Spleen (tissue), 11 donors: Measurements from ENCODE around the gene URGCP. TPM values are rescaled to one million over a fixed set of nuclear protein-coding genes. Genes with fewer than 3 reads are reported as not detected.
"Not testable (repeated sequence)": the region's sequence is repeated elsewhere in the genome, so short reads cannot be mapped to it uniquely, and the experiment has no call there.

Experiments
- DNase-seq: peaks from one replicate; pipeline ENCODE4 v3.0.0-alpha.2; 2020
- H3K27ac ChIP-seq, 8 donors: fragments of 200-600 bp; sonication (generic) in 7 of 8; 1 replicate in 4 of 8; 2 replicates in 4 of 8; pipeline versions ENCODE4 v1.5.0 to v1.8.0; 2016 to 2021; ENCODE audit warnings: inconsistent platforms in 4 of 8, mild to moderate bottlenecking in 4 of 8, moderate library complexity in 1 of 8
- H3K27me3 ChIP-seq, 7 donors: fragments of 200-600 bp; sonication (generic) in 6 of 7; replicated peaks in 1 of 7; 1 replicate in 4 of 7; 2 replicates in 3 of 7; pipeline versions ENCODE4 v1.5.0 to v1.8.0; 2016 to 2021; ENCODE audit warnings: inconsistent platforms in 3 of 7, mild to moderate bottlenecking in 1 of 7
- H3K36me3 ChIP-seq, 6 donors: fragments of 200-600 bp; sonication (generic) in 5 of 6; 1 replicate in 4 of 6; 2 replicates in 2 of 6; pipeline versions ENCODE4 v1.5.0 to v1.8.0; 2016 to 2021; ENCODE audit warnings: inconsistent platforms in 2 of 6
- H3K4me1 ChIP-seq, 6 donors: fragments of 200-600 bp; sonication (generic) in 5 of 6; 1 replicate in 3 of 6; 2 replicates in 3 of 6; pipeline versions ENCODE4 v1.5.0 to v1.8.0; 2016 to 2021; ENCODE audit warnings: inconsistent platforms in 3 of 6
- H3K4me3 ChIP-seq, 8 donors: fragments of 200-600 bp; sonication (generic) in 7 of 8; 1 replicate in 4 of 8; 2 replicates in 4 of 8; pipeline versions ENCODE4 v1.5.0 to v1.8.0; 2016 to 2021; ENCODE audit warnings: inconsistent platforms in 4 of 8, mild to moderate bottlenecking in 4 of 8, moderate library complexity in 2 of 8
- H3K9me3 ChIP-seq, 8 donors: fragments of 200-600 bp; sonication (generic) in 7 of 8; 1 replicate in 4 of 8; 2 replicates in 4 of 8; pipeline versions ENCODE4 v1.5.0 to v1.8.0; 2016 to 2021; ENCODE audit warnings: inconsistent platforms in 4 of 8
- POLR2A ChIP-seq, 3 donors: fragments of 450-650 bp; IDR thresholded peaks; one replicate each; pipeline ENCODE4 v1.5.1; 2017; ENCODE audit warnings: antibody characterized with exemption in 3 of 3, mild to moderate bottlenecking in 1 of 3
- POLR2AphosphoS5 ChIP-seq, 3 donors: sonication (generic); formaldehyde crosslinking; IDR thresholded peaks; one replicate each; pipeline ENCODE4 v1.5.1; 2017; ENCODE audit warnings: antibody characterized with exemption in 3 of 3
- WGBS, 5 donors: extraction: QIAGEN DNeasy Blood & Tissue Kit in 3 of 5; methylation state at CpG; one replicate each; pipeline versions ENCODE4 v1.1.5 to v1.1.7; 2013 to 2018; 5-methylcytosine and 5-hydroxymethylcytosine counted together
- intact Hi-C: fragments of 100-400 bp; cut with DNase I; formaldehyde crosslinking; loops from one replicate; pipeline ENCODE4 v1.15.0; 2023; ENCODE audit warnings: low total_unique reads
- polyA plus RNA-seq, 3 donors: library from polyadenylated mRNA; stranded (reverse); fragments of 200-250 nt; gene quantifications; one replicate each; pipeline ENCODE4 v1.2.1, GENCODE V29; 2013
- total RNA-seq, 7 donors: library from RNA; depleted of rRNA in 3 of 7; stranded (reverse); fragments of >200 nt in 3 of 7; fragmentation: NEBNext Ultra II Directional in 4 of 7; extraction: Animal tissue kit (Norgen Biotek cat#: 25700) in 4 of 7; gene quantifications; one replicate each; pipeline versions ENCODE4 v1.1.0 to v1.2.1, GENCODE V29; 2016 to 2021
- TF ChIP-seq, protein P1 (sequence below), 11 experiments: fragments of 200-600 bp in 7 of 11; fragments of 450-650 bp in 4 of 11; sonication (generic) in 4 of 11; IDR thresholded peaks in 8 of 11; conservative IDR thresholded peaks in 3 of 11; 1 replicate in 7 of 11; 2 replicates in 4 of 11; pipeline versions ENCODE4 v1.4.0 to v1.8.0; 2016 to 2021; ENCODE audit warnings: antibody characterized with exemption in 11 of 11, inconsistent platforms in 4 of 11, mild to moderate bottlenecking in 1 of 11
- donor health status: healthy with polysubstance abuse.
- donor health status: DM: no; HTN: no; CAD: no; lungs with moderate emphysema.
- donor health status: DM: no; HTN: no; CAD: no.
- donor health status: Bipolar disorder and iron deficiency.
- donor health status: healthy.
- donor health status: DM: no; HTN: no; CAD: no.
- donor health status: DM: yes; HTN: yes; CAD: no.

The URGCP gene
- total and polyA plus RNA-seq, 10 donors: 8.6 to 32.1 (median 24.6) TPM

- TF ChIP-seq POLR2AphosphoS5 (IDR thresholded peaks at IDR 0.05) (no peak), POLR2A (IDR thresholded peaks at IDR 0.05) (no peak)
- TF ChIP-seq, protein P1, sequence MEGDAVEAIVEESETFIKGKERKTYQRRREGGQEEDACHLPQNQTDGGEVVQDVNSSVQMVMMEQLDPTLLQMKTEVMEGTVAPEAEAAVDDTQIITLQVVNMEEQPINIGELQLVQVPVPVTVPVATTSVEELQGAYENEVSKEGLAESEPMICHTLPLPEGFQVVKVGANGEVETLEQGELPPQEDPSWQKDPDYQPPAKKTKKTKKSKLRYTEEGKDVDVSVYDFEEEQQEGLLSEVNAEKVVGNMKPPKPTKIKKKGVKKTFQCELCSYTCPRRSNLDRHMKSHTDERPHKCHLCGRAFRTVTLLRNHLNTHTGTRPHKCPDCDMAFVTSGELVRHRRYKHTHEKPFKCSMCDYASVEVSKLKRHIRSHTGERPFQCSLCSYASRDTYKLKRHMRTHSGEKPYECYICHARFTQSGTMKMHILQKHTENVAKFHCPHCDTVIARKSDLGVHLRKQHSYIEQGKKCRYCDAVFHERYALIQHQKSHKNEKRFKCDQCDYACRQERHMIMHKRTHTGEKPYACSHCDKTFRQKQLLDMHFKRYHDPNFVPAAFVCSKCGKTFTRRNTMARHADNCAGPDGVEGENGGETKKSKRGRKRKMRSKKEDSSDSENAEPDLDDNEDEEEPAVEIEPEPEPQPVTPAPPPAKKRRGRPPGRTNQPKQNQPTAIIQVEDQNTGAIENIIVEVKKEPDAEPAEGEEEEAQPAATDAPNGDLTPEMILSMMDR (IDR thresholded peaks at IDR 0.05 in 8 of 11, conservative IDR thresholded peaks at IDR 0.05 in 3 of 11): no peak
- H3K9me3 ChIP-seq: no peaks in the 10 kb centered on the region
- intact Hi-C loops: no loop called here
- peak overlapping the region in 6 of 8 donors; percentile 40 to 89 (median 88) for H3K27ac ChIP-seq
- 89 to 97% (median 93%) methylated on average over 5 of the region's 5 CpGs for WGBS, 5 donors
- DNase-seq: no peak
- peak overlapping the region in 4 of 8 donors; percentile 62 to 87 (median 70) for H3K4me3 ChIP-seq
- H3K36me3 ChIP-seq: no peaks in the 10 kb centered on the region
- peaks cover 12 to 61% (median 29%) of the 10 kb centered on the region in 6 donors for H3K4me1 ChIP-seq
- H3K27me3 ChIP-seq: no peaks in the 10 kb centered on the region
Observed at GRCh38 chr7:43904533-43905208, 1.7 kb downstream of the URGCP start.

DNA sequence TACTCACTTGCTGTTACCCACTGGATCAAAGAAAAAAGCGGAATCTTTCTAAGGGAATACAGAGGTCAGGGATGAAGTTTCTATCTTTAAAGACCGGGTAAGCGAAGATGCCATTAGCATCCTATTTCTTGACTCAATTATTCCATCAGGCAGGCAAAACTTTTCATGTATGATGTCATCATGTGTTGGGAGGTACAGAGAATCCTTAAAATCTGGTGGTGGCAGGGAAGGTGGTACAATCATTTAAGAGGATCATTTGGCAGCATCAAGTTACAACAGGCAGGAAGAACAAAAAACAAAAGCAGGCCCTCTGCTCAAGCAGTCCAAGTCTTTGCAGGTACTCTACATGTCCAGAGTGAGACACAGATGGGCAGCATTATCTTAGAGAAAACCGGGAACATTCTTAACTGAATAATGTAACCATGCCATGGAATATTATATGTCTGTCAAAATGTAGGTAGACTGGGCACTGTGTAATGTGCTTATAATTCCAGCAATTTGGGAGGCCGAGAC is 3.8 kb downstream of the URGCP start:
- Histone ChIP-seq H3K4me1 (peaks cover 12 to 61% (median 30%) of the 10 kb centered on the region in 6 donors), H3K27me3 (no peaks in the 10 kb centered on the region), H3K27ac (no peak overlapping the region), H3K4me3 (no peak overlapping the region), H3K36me3 (peaks cover 0 to 3% (median 0%) of the 10 kb centered on the region in 6 donors), H3K9me3 (no peaks in the 10 kb centered on the region)
- WGBS, 5 donors: 91 to 98% (median 96%) methylated on average over 5 of the region's 5 CpGs
- TF ChIP-seq POLR2AphosphoS5 (IDR thresholded peaks at IDR 0.05) (no peak), POLR2A (IDR thresholded peaks at IDR 0.05) (no peak)
- TF ChIP-seq, protein P1 (IDR thresholded peaks at IDR 0.05 in 8 of 11, conservative IDR thresholded peaks at IDR 0.05 in 3 of 11): no peak
- no peak for DNase-seq
- intact Hi-C loops: no loop called here

- peaks cover 0 to 17% (median 0%) of the 10 kb centered on the region in 6 donors for H3K36me3 ChIP-seq
- H3K9me3 ChIP-seq, H3K27ac ChIP-seq, H3K27me3 ChIP-seq, DNase-seq, intact Hi-C loops, H3K4me3 ChIP-seq: not testable (repeated sequence)
- H3K4me1 ChIP-seq: peaks cover 0 to 30% (median 8%) of the 10 kb centered on the region in 6 donors
- WGBS, 5 donors: 92 to 98% (median 93%) methylated on average over 2 of the region's 2 CpGs
Observed at GRCh38 chr7:43898571-43898970, 7.8 kb downstream of the URGCP start.

DNA sequence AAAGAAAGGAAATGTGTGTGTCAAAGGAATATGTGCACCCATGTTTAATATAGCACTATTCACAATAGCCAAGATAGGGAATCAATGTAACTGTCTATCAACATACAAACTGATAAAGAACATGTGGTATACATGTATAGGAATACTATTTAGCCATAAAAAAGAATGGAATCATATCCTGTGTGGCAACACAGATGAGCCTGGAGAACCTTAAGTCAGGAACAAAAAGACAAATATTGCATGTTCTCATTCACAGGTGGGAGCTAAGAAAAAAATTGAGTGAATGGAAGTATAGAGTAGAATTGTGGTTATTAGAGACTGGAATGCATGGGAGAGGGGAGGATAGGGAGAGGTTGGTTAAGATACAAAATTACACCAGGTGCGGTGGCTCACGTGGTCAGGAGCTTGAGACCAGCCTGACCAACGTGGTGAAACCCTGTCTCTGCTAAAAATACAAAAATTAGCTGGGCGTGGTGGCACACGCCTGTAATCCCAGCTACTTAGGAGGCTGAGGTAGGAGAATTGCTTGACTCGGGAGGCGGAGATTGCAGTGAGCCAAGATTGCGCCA is 10.5 kb downstream of the URGCP start:
- no peak overlapping the region for H3K4me3 ChIP-seq
- H3K27ac ChIP-seq: no peak overlapping the region
- 88 to 92% (median 89%) methylated on average over 8 of the region's 8 CpGs for WGBS, 5 donors
- H3K9me3 ChIP-seq: no peaks in the 10 kb centered on the region
- H3K27me3 ChIP-seq: no peaks in the 10 kb centered on the region
- DNase-seq: no peak
- TF ChIP-seq POLR2A (IDR thresholded peaks at IDR 0.05) (no peak), POLR2AphosphoS5 (IDR thresholded peaks at IDR 0.05) (no peak)
- TF ChIP-seq, protein P1 (IDR thresholded peaks at IDR 0.05 in 8 of 11, conservative IDR thresholded peaks at IDR 0.05 in 3 of 11): no peak
- peaks cover 0 to 36% (median 23%) of the 10 kb centered on the region in 6 donors for H3K4me1 ChIP-seq
- peaks cover 0 to 17% (median 0%) of the 10 kb centered on the region in 6 donors for H3K36me3 ChIP-seq
- intact Hi-C loops: no loop called here
